ENCODE measurements around the gene PROKR2.

The PROKR2 gene

DNA sequence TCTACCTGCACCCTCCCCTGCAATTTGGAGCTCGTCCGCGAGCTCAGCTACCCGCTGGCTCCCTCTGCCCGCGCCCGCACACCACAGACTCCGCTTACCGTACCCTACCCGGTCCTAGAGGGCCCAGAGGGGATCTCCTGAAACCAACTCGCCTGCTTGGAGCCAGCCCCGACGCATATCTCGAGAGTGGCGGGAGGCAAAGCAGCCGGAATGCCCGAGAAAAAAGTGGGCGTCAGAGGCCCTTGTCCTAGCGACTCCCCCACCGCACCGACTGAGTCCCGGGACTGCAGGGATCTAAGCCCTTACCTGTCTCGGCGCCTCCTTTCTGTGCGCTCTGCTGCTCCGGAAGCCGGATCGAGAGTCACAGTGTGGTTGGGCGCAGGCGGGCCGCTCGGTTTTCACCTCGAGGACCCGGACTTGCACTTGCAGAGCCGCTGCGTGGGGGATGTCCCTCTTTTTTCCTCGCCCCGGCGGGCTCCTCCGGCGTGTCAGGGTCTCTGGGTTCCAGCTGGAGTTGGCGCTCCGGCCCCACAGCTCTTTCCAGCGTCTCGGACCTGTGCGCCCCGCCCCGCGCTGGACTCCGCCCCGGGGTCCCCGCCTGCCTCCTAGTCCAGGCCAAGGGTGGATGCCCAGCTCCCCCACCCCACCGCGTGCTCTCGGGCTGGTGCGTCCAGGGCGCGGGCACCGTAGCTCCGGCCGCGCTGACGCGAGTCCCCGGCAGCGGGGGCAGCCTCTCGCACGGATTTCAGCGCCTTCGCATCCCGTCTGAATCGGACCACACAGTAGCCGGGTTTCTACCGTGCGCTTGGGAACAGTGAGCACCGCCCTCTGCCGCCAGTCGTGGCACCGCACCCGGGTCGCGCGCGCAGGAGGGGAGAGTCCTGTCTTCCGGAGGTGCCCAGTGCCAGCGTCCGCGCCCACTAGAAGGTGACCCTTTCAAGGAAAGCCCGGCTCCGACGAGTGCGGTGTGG is at the start of gene PROKR2:
PROKR2 (minus strand) TSS at position 767 of the 971 bp plus-strand sequence. CDS start 2,585 bp downstream, outside the sequence.
- Histone ChIP-seq H3K9ac (ENCODE audit: low read length) (no peak within 1 kb of the TSS), H3K9me3 (ENCODE audit: control insufficient read depth, low read length) (no peaks in the 10 kb centered on the region), H3K27me3 (ENCODE audit: control insufficient read depth, insufficient read depth, low read length) (peaks cover 23% of the 10 kb centered on the region), H3K4me1 (ENCODE audit: control insufficient read depth, insufficient read depth, low read length) (no peaks in the 10 kb centered on the region), H3K36me3 (ENCODE audit: control insufficient read depth, insufficient read depth, low read length) (no peaks in the 10 kb centered on the region), H3K4me3 (ENCODE audit: low read length) (no peak within 1 kb of the TSS)

DNA sequence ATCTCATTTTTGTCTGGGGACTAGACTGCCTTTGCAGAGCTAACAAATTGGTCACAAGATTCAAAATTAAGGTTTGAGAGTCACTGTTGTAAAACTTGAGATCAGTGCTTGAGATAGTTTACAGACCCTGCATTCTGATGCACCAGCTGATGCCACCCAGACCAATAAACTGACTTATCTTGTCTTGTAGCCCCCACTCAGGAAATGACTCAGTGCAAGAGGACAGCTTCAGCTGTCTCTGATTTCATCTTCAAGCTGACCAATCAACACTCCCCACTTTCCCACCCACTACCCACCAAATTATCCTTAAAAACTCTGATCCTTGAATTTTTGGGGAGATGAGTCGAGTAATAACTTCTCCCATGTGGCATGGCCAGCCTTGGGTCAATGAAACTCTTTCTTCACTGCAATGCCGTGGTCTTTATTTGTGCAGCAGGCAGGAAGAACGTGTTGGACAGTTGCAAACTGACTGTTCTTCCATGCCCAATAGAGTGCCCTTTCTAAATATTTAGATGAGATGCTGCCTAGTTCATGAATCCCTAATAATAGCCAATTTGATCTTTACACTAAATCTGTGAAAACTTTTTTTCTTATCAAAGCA is 48.3 kb upstream of the PROKR2 start:
- Histone ChIP-seq H3K9ac (ENCODE audit: low read length) (no peak overlapping the region), H3K9me3 (ENCODE audit: control insufficient read depth, low read length) (no peaks in the 10 kb centered on the region), H3K36me3 (ENCODE audit: control insufficient read depth, insufficient read depth, low read length) (no peaks in the 10 kb centered on the region), H3K27me3 (ENCODE audit: control insufficient read depth, insufficient read depth, low read length) (no peaks in the 10 kb centered on the region), H3K4me1 (ENCODE audit: control insufficient read depth, insufficient read depth, low read length) (no peaks in the 10 kb centered on the region), H3K4me3 (ENCODE audit: low read length) (no peak overlapping the region)

DNA sequence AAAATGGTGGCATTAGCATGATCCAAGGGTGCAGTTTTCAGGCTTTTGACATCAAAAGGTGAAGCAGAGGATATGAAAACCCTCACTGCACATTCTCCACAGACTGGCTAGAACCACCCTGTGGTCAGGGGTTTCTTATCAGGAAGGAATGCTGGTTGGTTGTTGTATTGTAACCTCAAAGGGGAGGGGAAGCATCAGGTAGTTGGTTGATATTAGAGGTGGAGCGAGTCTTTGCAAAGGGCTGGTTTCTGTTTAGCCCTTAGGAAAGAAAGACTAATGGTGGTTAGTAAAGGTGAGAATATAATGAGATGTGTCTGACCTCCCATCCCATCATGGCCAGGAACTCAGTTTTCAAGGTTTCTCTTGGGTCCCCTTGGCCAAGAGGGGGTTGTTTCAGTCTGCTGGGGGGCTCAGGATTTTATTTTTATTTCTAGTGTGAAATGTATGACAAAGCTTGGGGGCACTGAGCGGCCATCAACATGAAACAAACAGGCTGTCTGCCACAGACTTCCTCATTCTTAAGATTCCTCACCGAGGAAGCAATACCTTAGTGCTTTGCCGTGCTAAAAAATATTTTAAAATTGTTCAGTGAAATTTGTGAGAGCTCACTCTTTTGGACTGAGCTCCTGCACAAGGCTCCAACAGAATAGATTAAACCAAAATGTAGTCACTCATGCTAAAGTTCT is 47.5 kb upstream of the PROKR2 start:
- Histone ChIP-seq H3K4me1 (ENCODE audit: control insufficient read depth, insufficient read depth, low read length) (no peaks in the 10 kb centered on the region), H3K9me3 (ENCODE audit: control insufficient read depth, low read length) (no peaks in the 10 kb centered on the region), H3K4me3 (ENCODE audit: low read length) (no peak overlapping the region), H3K36me3 (ENCODE audit: control insufficient read depth, insufficient read depth, low read length) (no peaks in the 10 kb centered on the region), H3K9ac (ENCODE audit: low read length) (no peak overlapping the region), H3K27me3 (ENCODE audit: control insufficient read depth, insufficient read depth, low read length) (no peaks in the 10 kb centered on the region)

DNA sequence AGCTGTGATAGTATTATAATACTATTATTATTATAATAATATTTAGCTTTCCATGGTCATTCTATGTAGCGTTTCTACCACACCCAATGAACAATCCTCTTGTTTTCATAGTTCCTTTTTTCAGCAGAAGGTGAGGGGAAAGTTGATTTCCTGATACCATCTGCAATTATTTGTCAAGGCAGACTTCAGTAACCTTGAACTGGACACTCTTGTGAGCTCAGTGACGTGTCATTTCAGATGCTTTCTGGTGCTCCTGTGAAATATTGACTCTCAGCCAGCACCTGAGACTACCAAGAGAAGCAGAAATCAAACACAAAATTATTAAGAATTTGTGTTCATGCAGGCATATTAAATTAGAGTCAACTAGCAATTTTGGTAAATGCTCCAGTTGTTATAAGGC is 46.0 kb upstream of the PROKR2 start:
- no peaks in the 10 kb centered on the region for H3K9me3 ChIP-seq (ENCODE audit: control insufficient read depth, low read length)
- no peaks in the 10 kb centered on the region for H3K36me3 ChIP-seq (ENCODE audit: control insufficient read depth, insufficient read depth, low read length)
- H3K4me1 ChIP-seq (ENCODE audit: control insufficient read depth, insufficient read depth, low read length) = no peaks in the 10 kb centered on the region
- H3K4me3 ChIP-seq (ENCODE audit: low read length) = no peak overlapping the region
- no peak overlapping the region for H3K9ac ChIP-seq (ENCODE audit: low read length)
- no peaks in the 10 kb centered on the region for H3K27me3 ChIP-seq (ENCODE audit: control insufficient read depth, insufficient read depth, low read length)

DNA sequence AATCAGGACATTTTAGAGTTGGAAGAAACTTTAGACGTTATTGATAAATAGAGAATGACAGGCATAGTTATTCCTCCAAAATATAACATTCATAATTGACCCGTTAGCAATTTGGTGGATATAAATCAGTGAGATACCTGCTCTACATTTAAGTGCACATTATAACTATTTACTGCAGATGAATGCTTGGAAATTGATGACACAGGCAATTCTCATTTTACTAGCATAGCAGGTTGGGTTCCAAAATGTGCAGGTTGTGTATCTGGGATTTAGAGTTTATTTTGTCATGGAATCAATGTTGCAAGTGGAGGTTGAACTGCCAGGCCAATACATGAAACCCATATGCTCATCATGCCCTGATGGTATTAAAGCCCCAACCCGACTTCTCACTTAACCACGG is 44.4 kb upstream of the PROKR2 start:
- H3K4me3 ChIP-seq (ENCODE audit: low read length) = no peak overlapping the region
- no peaks in the 10 kb centered on the region for H3K9me3 ChIP-seq (ENCODE audit: control insufficient read depth, low read length)
- no peak overlapping the region for H3K9ac ChIP-seq (ENCODE audit: low read length)
- H3K4me1 ChIP-seq (ENCODE audit: control insufficient read depth, insufficient read depth, low read length) = no peaks in the 10 kb centered on the region
- H3K36me3 ChIP-seq (ENCODE audit: control insufficient read depth, insufficient read depth, low read length) = no peaks in the 10 kb centered on the region
- H3K27me3 ChIP-seq (ENCODE audit: control insufficient read depth, insufficient read depth, low read length) = no peaks in the 10 kb centered on the region

DNA sequence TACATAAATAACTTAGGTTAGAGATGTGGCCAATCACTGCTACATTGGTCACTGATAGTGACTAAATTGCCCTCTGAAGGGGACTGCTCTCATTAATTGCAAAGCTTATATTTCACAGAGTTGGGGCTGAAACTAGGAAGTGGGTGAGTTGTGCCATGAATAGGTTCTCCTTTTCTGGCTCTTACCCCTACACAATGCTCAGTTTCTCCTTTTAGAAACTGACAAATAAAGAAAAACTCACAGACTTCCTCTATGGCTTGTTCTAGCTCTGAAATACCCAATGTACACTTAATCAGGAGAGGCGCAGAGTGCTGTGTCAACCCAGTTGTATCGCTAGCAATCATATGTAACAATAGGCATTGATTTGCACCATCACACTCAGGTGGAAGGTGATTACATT is 41.2 kb upstream of the PROKR2 start:
- Histone ChIP-seq H3K9me3 (ENCODE audit: control insufficient read depth, low read length) (no peaks in the 10 kb centered on the region), H3K36me3 (ENCODE audit: control insufficient read depth, insufficient read depth, low read length) (no peaks in the 10 kb centered on the region), H3K4me3 (ENCODE audit: low read length) (no peak overlapping the region), H3K4me1 (ENCODE audit: control insufficient read depth, insufficient read depth, low read length) (no peaks in the 10 kb centered on the region), H3K9ac (ENCODE audit: low read length) (no peak overlapping the region), H3K27me3 (ENCODE audit: control insufficient read depth, insufficient read depth, low read length) (no peaks in the 10 kb centered on the region)

DNA sequence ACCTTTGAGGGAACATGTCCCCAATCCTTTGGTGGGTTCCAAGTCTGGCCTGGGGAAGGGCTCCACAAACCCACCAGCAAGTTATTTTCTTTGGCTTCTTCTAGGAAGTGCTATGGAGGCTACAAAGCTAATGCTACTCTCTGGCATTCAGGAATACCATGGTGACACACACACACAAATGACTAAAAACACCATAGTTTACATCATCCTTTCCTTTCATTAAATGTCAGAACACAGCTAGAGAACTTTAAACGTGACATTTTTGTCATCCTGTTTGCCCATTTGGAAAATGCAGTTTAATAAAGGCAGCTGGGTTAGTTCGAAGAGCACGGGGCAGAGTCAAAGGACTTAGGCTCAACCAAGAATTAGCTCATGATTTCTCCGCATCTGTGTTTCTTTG is 40.2 kb upstream of the PROKR2 start:
- Histone ChIP-seq H3K4me1 (ENCODE audit: control insufficient read depth, insufficient read depth, low read length) (no peaks in the 10 kb centered on the region), H3K27me3 (ENCODE audit: control insufficient read depth, insufficient read depth, low read length) (no peaks in the 10 kb centered on the region), H3K9ac (ENCODE audit: low read length) (no peak overlapping the region), H3K4me3 (ENCODE audit: low read length) (no peak overlapping the region), H3K36me3 (ENCODE audit: control insufficient read depth, insufficient read depth, low read length) (no peaks in the 10 kb centered on the region), H3K9me3 (ENCODE audit: control insufficient read depth, low read length) (no peaks in the 10 kb centered on the region)

DNA sequence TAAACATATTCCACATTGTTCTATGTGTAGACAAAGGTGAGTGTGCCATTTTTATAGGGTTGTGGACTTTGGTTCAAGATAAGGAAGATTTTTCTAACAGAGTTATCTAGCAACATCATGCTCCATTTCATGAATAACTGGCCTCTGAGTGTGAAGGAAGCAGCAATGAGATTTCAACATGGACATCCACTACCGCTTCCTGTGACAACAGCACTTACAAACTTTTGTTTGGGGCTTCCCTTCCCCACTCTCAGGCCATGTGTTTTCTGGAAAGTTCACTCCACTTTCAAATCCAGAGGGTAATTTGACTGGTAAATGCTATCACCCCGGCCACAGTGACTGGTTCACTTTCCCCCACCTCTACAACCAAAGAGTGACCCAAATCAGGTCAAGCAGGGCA is 38.1 kb upstream of the PROKR2 start:
- no peaks in the 10 kb centered on the region for H3K9me3 ChIP-seq (ENCODE audit: control insufficient read depth, low read length)
- no peak overlapping the region for H3K9ac ChIP-seq (ENCODE audit: low read length)
- H3K27me3 ChIP-seq (ENCODE audit: control insufficient read depth, insufficient read depth, low read length) = no peaks in the 10 kb centered on the region
- no peaks in the 10 kb centered on the region for H3K36me3 ChIP-seq (ENCODE audit: control insufficient read depth, insufficient read depth, low read length)
- no peak overlapping the region for H3K4me3 ChIP-seq (ENCODE audit: low read length)
- no peaks in the 10 kb centered on the region for H3K4me1 ChIP-seq (ENCODE audit: control insufficient read depth, insufficient read depth, low read length)

DNA sequence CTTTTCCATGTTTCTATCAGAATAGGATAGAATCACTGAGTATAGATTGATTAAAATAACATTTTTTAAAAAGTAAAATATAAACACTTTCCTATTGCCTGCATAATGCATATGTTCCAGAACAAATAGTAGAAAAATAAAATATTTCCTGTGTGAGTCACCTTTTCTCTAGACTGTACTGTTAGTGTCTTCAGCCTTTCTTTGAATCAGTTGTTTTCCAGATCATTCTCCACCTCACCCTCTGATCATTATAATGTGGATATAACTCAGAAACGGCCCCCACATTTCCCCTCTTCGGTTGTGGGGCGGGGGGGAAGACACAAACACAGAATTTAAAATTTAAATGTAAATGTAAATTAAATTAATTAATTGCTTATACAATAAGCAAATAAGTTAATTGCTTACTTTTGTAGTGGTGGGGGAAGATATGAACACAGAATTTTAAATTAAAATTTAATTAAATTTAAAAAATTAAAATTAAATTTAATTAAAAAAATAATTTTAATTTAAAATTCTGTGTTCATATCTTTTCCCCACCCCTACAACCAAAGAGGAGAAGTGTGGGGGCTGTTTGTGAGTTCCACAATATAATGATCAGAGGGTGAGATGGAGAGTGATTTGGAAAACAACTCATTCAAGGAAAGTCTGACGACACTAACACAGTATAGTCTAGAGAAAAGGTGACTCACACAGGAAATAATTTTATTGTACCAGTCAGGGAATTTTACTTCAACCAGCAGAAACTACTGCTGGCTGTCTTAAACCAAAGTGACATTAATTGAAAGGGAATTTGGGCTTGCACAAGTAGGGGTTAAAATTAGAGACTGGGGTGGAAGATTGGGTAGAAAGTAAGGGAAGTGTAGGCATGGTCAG is 37.1 kb upstream of the PROKR2 start:
- no peaks in the 10 kb centered on the region for H3K9me3 ChIP-seq (ENCODE audit: control insufficient read depth, low read length)
- no peak overlapping the region for H3K4me3 ChIP-seq (ENCODE audit: low read length)
- no peak overlapping the region for H3K9ac ChIP-seq (ENCODE audit: low read length)
- H3K27me3 ChIP-seq (ENCODE audit: control insufficient read depth, insufficient read depth, low read length) = no peaks in the 10 kb centered on the region
- H3K4me1 ChIP-seq (ENCODE audit: control insufficient read depth, insufficient read depth, low read length) = no peaks in the 10 kb centered on the region
- H3K36me3 ChIP-seq (ENCODE audit: control insufficient read depth, insufficient read depth, low read length) = no peaks in the 10 kb centered on the region

DNA sequence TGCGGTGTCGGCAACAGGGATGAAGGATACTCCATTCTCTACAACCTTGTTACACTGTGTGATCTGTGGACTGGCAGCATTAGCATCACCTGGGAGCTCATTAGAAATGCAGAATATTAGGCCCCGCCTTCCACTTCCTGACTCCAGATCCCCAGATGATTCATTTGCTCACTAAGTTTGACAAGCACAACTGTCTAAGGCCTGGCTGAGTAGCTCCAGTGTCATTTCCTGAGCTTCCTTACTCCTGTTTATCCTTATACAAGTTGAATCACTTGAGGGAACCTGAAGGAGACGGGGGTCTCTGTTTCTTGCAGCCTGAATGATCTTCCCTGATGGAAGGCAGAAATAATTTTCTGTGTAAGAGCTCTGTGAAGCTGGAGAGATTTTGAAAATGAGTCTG is 32.7 kb upstream of the PROKR2 start:
- H3K4me3 ChIP-seq (ENCODE audit: low read length) = no peak overlapping the region
- H3K36me3 ChIP-seq (ENCODE audit: control insufficient read depth, insufficient read depth, low read length) = no peaks in the 10 kb centered on the region
- H3K27me3 ChIP-seq (ENCODE audit: control insufficient read depth, insufficient read depth, low read length) = no peaks in the 10 kb centered on the region
- H3K9me3 ChIP-seq (ENCODE audit: control insufficient read depth, low read length) = no peaks in the 10 kb centered on the region
- H3K9ac ChIP-seq (ENCODE audit: low read length) = no peak overlapping the region
- no peaks in the 10 kb centered on the region for H3K4me1 ChIP-seq (ENCODE audit: control insufficient read depth, insufficient read depth, low read length)

DNA sequence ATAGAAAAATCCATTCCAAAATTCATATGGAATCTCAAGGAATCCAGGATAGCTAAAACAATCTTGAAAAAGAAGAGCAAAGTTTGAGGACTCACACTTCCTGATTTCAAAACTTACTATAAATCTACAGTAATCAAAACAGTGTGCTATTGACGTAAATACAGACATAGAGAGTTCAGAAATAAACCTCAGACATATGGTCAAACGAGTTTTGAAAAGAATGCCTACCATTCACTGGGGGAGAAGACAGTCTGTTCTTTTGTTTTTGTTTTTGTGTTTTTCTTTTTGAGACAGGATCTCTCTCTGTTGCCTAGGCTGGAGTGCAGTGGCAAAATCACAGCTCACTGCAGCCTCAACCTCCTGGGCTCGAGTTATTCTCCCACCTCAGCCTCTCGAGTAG is 25.3 kb upstream of the PROKR2 start:
- no peaks in the 10 kb centered on the region for H3K9me3 ChIP-seq (ENCODE audit: control insufficient read depth, low read length)
- H3K9ac ChIP-seq (ENCODE audit: low read length) = no peak overlapping the region
- no peaks in the 10 kb centered on the region for H3K27me3 ChIP-seq (ENCODE audit: control insufficient read depth, insufficient read depth, low read length)
- H3K36me3 ChIP-seq (ENCODE audit: control insufficient read depth, insufficient read depth, low read length) = no peaks in the 10 kb centered on the region
- no peaks in the 10 kb centered on the region for H3K4me1 ChIP-seq (ENCODE audit: control insufficient read depth, insufficient read depth, low read length)
- no peak overlapping the region for H3K4me3 ChIP-seq (ENCODE audit: low read length)
